Gastroesophageal sphincter (tissue), 3 donors: ENCODE data around the gene VRK3.

Experiments used
- EP300 ChIP-seq: sonication (generic); formaldehyde crosslinking; IDR thresholded peaks from one replicate; pipeline ENCODE4 v1.6.1; 2017; ENCODE audit warnings: antibody characterized with exemption, mild to moderate bottlenecking
- POLR2A ChIP-seq, 2 donors: fragments of 450-650 bp; IDR thresholded peaks; one replicate each; pipeline ENCODE4 v1.6.1; 2017; ENCODE audit warnings: antibody characterized with exemption in 2 of 2, mild to moderate bottlenecking in 2 of 2, moderate library complexity in 1 of 2
- POLR2AphosphoS5 ChIP-seq: sonication (generic); formaldehyde crosslinking; IDR thresholded peaks from one replicate; pipeline ENCODE4 v1.6.1; 2017; ENCODE audit warnings: antibody characterized with exemption
- TF ChIP-seq, protein P1 (sequence below), 4 experiments: fragments of 200-600 bp in 2 of 4; fragments of 450-650 bp in 2 of 4; sonication (generic) in 1 of 4; IDR thresholded peaks; one replicate each; pipeline ENCODE4 v1.5.1; 2017 to 2019; ENCODE audit warnings: antibody characterized with exemption in 4 of 4, mild to moderate bottlenecking in 2 of 4, moderate library complexity in 2 of 4

DNA sequence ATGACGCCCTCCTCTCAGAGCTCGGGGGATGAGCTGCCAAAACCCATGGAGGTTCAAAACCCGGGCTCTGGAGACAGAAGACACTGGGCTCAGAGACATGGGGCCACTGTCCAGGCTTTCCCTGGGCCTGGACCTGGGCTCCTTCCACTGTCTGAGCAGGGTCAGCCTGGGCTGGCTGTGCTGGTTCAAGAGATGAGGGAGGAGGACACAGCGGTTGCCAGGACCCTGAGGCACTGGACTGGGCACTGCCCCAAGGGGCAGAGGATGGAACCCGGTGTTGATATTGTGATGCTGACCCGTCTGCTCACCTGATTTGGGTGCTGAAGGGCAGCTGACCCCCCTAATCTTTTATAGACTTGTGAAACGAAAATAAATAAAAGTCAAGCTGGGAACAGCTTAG, 50.1 kb downstream of the VRK3 start:
- TF ChIP-seq, protein P1, sequence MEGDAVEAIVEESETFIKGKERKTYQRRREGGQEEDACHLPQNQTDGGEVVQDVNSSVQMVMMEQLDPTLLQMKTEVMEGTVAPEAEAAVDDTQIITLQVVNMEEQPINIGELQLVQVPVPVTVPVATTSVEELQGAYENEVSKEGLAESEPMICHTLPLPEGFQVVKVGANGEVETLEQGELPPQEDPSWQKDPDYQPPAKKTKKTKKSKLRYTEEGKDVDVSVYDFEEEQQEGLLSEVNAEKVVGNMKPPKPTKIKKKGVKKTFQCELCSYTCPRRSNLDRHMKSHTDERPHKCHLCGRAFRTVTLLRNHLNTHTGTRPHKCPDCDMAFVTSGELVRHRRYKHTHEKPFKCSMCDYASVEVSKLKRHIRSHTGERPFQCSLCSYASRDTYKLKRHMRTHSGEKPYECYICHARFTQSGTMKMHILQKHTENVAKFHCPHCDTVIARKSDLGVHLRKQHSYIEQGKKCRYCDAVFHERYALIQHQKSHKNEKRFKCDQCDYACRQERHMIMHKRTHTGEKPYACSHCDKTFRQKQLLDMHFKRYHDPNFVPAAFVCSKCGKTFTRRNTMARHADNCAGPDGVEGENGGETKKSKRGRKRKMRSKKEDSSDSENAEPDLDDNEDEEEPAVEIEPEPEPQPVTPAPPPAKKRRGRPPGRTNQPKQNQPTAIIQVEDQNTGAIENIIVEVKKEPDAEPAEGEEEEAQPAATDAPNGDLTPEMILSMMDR (IDR thresholded peaks at IDR 0.05) = no peak
- no peak for TF ChIP-seq POLR2AphosphoS5
- no peak for TF ChIP-seq EP300
- TF ChIP-seq POLR2A (IDR thresholded peaks at IDR 0.05) = no peak
